Measurements from ENCODE around the gene MRPS22. TPM values are rescaled to one million over a fixed set of nuclear protein-coding genes. Genes with fewer than 3 reads are reported as not detected.

Gene MRPS22
- total and polyA plus RNA-seq, 8 donors = 28.4 to 63.0 (median 56.5) TPM

Other genes starting within 250 kb of the MRPS22 start
- gene COPB2, start 45.6 kb downstream of the MRPS22 start, total RNA-seq = 100 to 1,000 TPM; 168 to 169 TPM
- 100 to 1,000 TPM; 133 to 163 (median 153) TPM for gene COPB2, start 45.6 kb downstream of the MRPS22 start, polyA plus RNA-seq (ENCODE audit: insufficient read length in 6 of 6)
- 1 to 10 TPM in 1 of 2 donors, not detected in 1; 9.3 TPM for gene RBP2, start 132.5 kb downstream of the MRPS22 start, total RNA-seq
- gene RBP2, start 132.5 kb downstream of the MRPS22 start, polyA plus RNA-seq (ENCODE audit: insufficient read length in 6 of 6) = 1 to 10 TPM in 1 of 6 donors, under 1 TPM in 5; 0.26 to 1.0 (median 0.62) TPM
- 10 to 100 TPM; 14.1 to 27.6 TPM for gene RBP1, start 195.7 kb downstream of the MRPS22 start, total RNA-seq
- gene RBP1, start 195.7 kb downstream of the MRPS22 start, polyA plus RNA-seq (ENCODE audit: insufficient read length in 6 of 6) = 100 to 1,000 TPM; 223 to 333 (median 282) TPM